Hematopoietic multipotent progenitor cell treated with erythropoietin and hydrocortisone succinate and interleukin-3 and kit ligand, for 8 days (in vitro differentiated cells): ENCODE results near the gene RNF146.
A peak's percentile ranks its signal among the peaks of the same experiment; 100 is the strongest.
"Not testable (repeated sequence)": the region's sequence is repeated elsewhere in the genome, so short reads cannot be mapped to it uniquely, and the experiment has no call there.

Experiments used
- DNase-seq: peaks from one replicate; pipeline ENCODE4 v3.0.0-alpha.2; 2015

The RNF146 gene

GRCh38 chr6:127266178-127266891 lies at the start of gene RNF146:
Gene RNF146, plus strand, starts transcription at chr6:127266864. Its CDS starts 13,475 bp downstream, at chr6:127280339.
- DNase-seq = peak; percentile 86

- no peak for DNase-seq
Observed at GRCh38 chr6:127219869-127220268, 46.8 kb upstream of the RNF146 start.

- DNase-seq = no peak
Observed at GRCh38 chr6:127221201-127221600, 45.5 kb upstream of the RNF146 start.

- no peak for DNase-seq
Observed at GRCh38 chr6:127222418-127222817, 44.2 kb upstream of the RNF146 start.

GRCh38 chr6:127225497-127225896 lies 41.2 kb upstream of the RNF146 start:
- DNase-seq = no peak

GRCh38 chr6:127233819-127234218 lies 32.8 kb upstream of the RNF146 start:
- not testable (repeated sequence) for DNase-seq

- no peak for DNase-seq
Observed at GRCh38 chr6:127243501-127243900, 23.2 kb upstream of the RNF146 start.

GRCh38 chr6:127247114-127248096 lies 19.3 kb upstream of the RNF146 start:
- no peak for DNase-seq

- no peak for DNase-seq
Observed at GRCh38 chr6:127249621-127250020, 17.0 kb upstream of the RNF146 start.

GRCh38 chr6:127255286-127255685 lies 11.4 kb upstream of the RNF146 start:
- DNase-seq = no peak

- no peak for DNase-seq
Observed at GRCh38 chr6:127262896-127263295, 3.8 kb upstream of the RNF146 start.

GRCh38 chr6:127263481-127263880 lies 3.2 kb upstream of the RNF146 start:
- no peak for DNase-seq

GRCh38 chr6:127266892-127267645 lies 405 bp downstream of the RNF146 start:
- peak; percentile 59 for DNase-seq

GRCh38 chr6:127267646-127268625 lies 1.3 kb downstream of the RNF146 start:
- peak; percentile 50 for DNase-seq

GRCh38 chr6:127272576-127272975 lies 5.9 kb downstream of the RNF146 start:
- no peak for DNase-seq

GRCh38 chr6:127273499-127273898 lies 6.8 kb downstream of the RNF146 start:
- no peak for DNase-seq

- DNase-seq = peak; percentile 24
Observed at GRCh38 chr6:127276331-127276730, 9.7 kb downstream of the RNF146 start.

- no peak for DNase-seq
Observed at GRCh38 chr6:127277878-127278843, 11.5 kb downstream of the RNF146 start.

GRCh38 chr6:127279815-127280214 lies 13.2 kb downstream of the RNF146 start:
- DNase-seq = no peak

- DNase-seq = no peak
Observed at GRCh38 chr6:127282184-127282583, 15.5 kb downstream of the RNF146 start.

- DNase-seq = no peak
Observed at GRCh38 chr6:127288705-127289104, 22.0 kb downstream of the RNF146 start.
